Suppressor macrophage (primary cell): Measurements from ENCODE around the gene CNTN3.

Experiments
- DNase-seq, 4 experiments: peaks; one replicate each; pipeline ENCODE4 v3.0.0-alpha.2; 2020 to 2022

Gene CNTN3

GRCh38 chr3:74607803-74608202 is 6.7 kb downstream of the CNTN3 start:
- DNase-seq: no peak

GRCh38 chr3:74606996-74607395 is 7.5 kb downstream of the CNTN3 start:
- no peak for DNase-seq

- no peak for DNase-seq
Measured at GRCh38 chr3:74605437-74605836, 9.0 kb downstream of the CNTN3 start.

GRCh38 chr3:74603292-74603691 is 11.2 kb downstream of the CNTN3 start:
- DNase-seq: no peak

GRCh38 chr3:74602471-74602870 is 12.0 kb downstream of the CNTN3 start:
- DNase-seq: no peak

GRCh38 chr3:74601793-74602192 is 12.7 kb downstream of the CNTN3 start:
- DNase-seq: no peak

GRCh38 chr3:74599564-74599963 is 14.9 kb downstream of the CNTN3 start:
- DNase-seq: no peak

- DNase-seq: no peak
Measured at GRCh38 chr3:74593152-74593551, 21.3 kb downstream of the CNTN3 start.

GRCh38 chr3:74592359-74592758 is 22.1 kb downstream of the CNTN3 start:
- peak; percentile 3 to 26 (median 10) for DNase-seq

- no peak for DNase-seq
Measured at GRCh38 chr3:74591946-74592345, 22.5 kb downstream of the CNTN3 start.

- no peak for DNase-seq
Measured at GRCh38 chr3:74591342-74591741, 23.1 kb downstream of the CNTN3 start.

- no peak for DNase-seq
Measured at GRCh38 chr3:74590620-74591262, 23.7 kb downstream of the CNTN3 start.

- no peak for DNase-seq
Measured at GRCh38 chr3:74584782-74585181, 29.7 kb downstream of the CNTN3 start.

- no peak for DNase-seq
Measured at GRCh38 chr3:74582982-74583381, 31.5 kb downstream of the CNTN3 start.

GRCh38 chr3:74575857-74576256 is 38.6 kb downstream of the CNTN3 start:
- DNase-seq: no peak

- no peak for DNase-seq
Measured at GRCh38 chr3:74571118-74571517, 43.3 kb downstream of the CNTN3 start.
